NCI-H69 (cell line): ENCODE results near the gene TUT7.
"Not testable (repeated sequence)": the region's sequence is repeated elsewhere in the genome, so short reads cannot be mapped to it uniquely, and the experiment has no call there.

ENCODE experiments used
- DNase-seq: peaks from one replicate; lab custom pipeline; 2025; lab: John Stamatoyannopoulos, UW

The TUT7 gene

GRCh38 chr9:86350006-86350760 lies 4.0 kb downstream of the TUT7 start:
- DNase-seq = no peak

GRCh38 chr9:86349271-86349670 lies 4.9 kb downstream of the TUT7 start:
- no peak for DNase-seq

GRCh38 chr9:86347991-86348390 lies 6.2 kb downstream of the TUT7 start:
- no peak for DNase-seq

DNA sequence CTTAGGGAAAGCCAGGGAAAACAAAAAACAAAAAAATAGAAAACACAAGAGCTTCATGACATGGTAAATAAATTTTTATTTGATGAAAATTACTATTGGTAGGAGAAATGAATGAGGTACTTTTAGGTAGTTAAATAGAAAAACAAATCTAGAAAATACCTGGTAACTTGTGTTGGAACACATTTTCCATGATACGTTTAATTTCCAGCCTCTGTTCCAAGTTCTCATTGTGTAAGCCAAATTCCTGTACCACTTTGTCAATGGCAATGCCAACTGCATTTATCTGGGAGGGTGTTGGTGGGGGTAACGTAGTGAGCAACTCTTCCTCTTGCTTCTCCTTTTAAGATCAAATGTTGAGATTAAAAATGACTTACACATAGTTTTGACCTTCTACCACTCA lies 9.4 kb downstream of the TUT7 start:
- DNase-seq = no peak

GRCh38 chr9:86342269-86342668 lies 11.9 kb downstream of the TUT7 start:
- no peak for DNase-seq

GRCh38 chr9:86341007-86341491 lies 13.2 kb downstream of the TUT7 start:
- no peak for DNase-seq

- no peak for DNase-seq
These were observed 13.7 kb downstream of the TUT7 start for GRCh38 chr9:86340356-86341006.

GRCh38 chr9:86337469-86338108 lies 16.6 kb downstream of the TUT7 start:
- DNase-seq = no peak

- no peak for DNase-seq
These were observed 18.2 kb downstream of the TUT7 start for GRCh38 chr9:86336058-86336457.

DNA sequence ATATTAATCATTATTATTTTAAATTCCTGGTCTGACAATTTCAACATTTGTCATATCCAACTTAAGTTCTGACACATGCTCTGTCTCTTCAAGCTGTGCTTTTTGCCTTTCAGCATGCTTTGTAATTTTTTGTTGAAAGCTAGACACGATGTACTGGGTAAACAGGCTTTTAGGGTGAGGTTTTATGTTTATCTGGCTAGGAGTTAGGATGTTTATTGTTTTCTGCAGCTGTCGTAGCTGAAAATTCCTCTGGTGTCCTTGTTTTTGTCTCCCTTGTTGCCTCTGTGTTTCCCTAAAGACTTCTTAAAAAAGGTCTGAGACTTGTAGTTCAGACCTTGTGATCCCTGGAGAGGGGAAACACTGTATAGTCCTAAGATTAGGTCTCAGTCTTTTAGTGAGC lies 20.6 kb downstream of the TUT7 start:
- DNase-seq = no peak

DNA sequence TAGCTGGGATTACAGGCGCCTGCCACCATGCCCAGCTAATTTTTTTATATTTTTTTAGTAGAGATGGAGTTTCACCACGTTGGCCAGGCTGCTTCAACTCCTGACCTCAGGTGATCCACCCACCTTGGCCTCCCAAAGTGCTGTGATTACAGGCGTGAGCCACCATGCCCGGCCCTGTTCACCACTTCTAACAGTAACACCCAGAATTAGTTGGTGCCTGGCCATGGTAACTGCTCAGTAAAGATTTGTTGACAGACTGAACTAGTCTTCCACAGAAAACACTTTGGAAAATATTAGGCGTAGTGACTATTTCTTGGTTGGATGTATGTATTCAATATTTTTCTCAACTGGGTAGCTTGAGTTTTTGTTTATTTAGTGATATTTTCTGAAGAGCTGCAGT lies 24.0 kb downstream of the TUT7 start:
- DNase-seq = no peak

- no peak for DNase-seq
These were observed 24.6 kb downstream of the TUT7 start for GRCh38 chr9:86329649-86330048.

DNA sequence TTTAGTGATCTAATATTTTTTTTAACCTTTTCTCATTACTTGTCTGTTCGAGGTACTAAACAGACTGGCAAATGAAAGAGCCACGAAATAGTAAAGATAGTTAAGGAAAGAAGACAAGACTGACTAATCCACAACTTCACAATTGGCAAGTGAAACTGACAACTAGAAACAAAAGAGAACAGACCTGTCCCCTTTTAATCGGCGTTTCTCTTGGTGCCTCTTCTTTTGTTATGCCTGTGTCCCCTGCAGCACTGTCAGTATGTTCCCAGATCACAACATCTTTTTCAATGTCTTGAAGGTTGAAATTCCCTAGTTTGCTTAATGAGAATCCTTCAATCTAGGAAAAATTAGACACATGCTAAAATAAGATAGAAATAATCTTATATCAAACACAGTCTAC lies 26.1 kb downstream of the TUT7 start:
- no peak for DNase-seq

GRCh38 chr9:86326536-86326935 lies 27.7 kb downstream of the TUT7 start:
- no peak for DNase-seq

- no peak for DNase-seq
These were observed 29.3 kb downstream of the TUT7 start for GRCh38 chr9:86324901-86325300.

DNA sequence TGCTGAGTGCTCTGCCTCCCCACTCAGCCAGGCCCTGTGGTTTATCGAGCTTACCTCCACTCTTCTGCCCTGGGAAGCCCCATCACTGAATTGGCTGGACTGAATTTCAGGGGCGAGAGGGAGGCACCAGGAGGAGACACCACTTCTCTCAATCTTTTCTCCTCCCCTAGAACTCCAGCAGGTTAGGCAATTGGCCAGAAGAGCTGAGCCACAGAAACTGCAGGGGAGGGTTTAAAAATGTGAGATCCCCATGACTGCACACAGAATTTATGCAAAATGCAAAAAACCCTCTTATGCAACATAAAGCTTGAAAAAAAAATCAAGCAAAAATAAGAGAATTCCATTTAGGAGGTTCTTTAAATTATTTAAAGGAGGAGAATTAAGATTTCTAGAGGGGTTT lies 29.9 kb downstream of the TUT7 start:
- no peak for DNase-seq

DNA sequence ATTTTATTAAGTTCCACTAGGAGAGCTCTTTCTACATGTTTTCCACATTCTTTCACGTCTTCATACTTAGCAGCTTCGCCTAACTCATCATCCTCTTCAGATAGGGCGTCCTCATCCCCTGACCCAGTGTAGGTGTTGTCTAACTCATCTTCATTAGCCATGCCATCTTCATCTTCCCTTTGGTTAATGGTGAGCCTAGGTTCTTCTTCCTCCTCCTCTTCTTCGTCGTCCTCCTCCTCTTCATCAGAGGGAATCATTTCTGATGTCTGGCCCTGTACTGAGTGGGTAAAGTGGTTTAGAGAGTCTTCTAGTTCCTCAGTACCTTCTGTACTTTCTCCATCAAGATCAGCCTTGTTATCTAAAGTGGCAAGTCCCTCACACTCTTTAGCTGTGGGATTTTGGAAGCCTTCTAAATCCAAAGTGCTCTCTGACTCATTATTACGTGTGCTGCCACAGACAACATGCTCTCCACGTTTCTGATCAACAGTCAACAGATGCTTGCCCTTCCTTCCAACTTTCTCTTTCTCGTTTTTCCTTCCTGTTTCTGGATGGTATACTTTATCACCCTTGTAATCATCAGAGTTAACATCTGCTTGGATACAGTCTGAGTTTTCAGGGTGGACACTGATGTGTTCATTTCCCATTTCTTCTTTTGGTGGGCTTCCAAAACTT lies 31.1 kb downstream of the TUT7 start:
- DNase-seq = no peak

- DNase-seq = no peak
These were observed 32.8 kb downstream of the TUT7 start for GRCh38 chr9:86321373-86321772.

DNA sequence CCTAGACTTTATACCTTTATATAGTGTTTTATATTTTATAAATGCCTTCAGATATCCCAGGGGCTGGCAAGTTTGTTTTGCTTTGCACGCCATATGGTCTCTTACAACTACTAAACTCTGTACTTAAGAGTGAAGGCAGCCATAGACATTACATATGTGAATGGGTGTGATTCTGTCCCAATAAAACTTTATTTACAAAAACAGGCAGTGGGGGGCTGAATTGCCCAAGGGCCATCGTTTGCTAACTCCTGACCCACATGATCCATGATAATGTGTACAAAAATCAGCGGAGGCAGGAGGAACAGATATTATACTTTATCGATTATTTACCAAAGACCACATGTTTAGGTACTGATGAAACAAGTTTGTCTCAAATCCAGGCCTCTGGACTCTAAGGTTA lies 36.0 kb downstream of the TUT7 start:
- DNase-seq = no peak

- no peak for DNase-seq
These were observed 39.1 kb downstream of the TUT7 start for GRCh38 chr9:86315078-86315477.

GRCh38 chr9:86312959-86313358 lies 41.3 kb downstream of the TUT7 start:
- not testable (repeated sequence) for DNase-seq

DNA sequence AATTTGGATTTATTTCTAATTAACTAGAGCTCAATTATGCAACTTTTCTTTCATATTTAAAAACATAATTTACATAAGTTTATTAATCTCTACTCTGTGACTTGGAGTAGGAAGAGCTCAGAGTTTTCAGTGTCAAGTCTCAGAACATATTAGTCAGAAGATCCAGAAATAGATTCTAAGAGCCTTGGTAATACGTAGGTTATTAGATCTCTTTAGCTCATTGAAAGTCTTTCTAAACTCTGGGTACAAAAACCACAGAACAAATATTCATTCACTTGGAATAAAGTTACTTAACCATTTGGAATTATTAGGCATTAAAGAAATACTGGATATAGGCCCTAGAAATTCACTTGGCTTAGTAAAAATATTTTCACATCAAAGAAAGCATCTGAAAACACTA lies 45.5 kb downstream of the TUT7 start:
- DNase-seq = no peak
